ENCODE results near the gene EHD1. TPM values are rescaled to one million over a fixed set of nuclear protein-coding genes. Genes with fewer than 3 reads are reported as not detected.

Gene EHD1
- polyA plus RNA-seq, 2 of the 4 experiments (the other 2 are of a cell fraction), result 25.9 to 37.8 TPM

DNA sequence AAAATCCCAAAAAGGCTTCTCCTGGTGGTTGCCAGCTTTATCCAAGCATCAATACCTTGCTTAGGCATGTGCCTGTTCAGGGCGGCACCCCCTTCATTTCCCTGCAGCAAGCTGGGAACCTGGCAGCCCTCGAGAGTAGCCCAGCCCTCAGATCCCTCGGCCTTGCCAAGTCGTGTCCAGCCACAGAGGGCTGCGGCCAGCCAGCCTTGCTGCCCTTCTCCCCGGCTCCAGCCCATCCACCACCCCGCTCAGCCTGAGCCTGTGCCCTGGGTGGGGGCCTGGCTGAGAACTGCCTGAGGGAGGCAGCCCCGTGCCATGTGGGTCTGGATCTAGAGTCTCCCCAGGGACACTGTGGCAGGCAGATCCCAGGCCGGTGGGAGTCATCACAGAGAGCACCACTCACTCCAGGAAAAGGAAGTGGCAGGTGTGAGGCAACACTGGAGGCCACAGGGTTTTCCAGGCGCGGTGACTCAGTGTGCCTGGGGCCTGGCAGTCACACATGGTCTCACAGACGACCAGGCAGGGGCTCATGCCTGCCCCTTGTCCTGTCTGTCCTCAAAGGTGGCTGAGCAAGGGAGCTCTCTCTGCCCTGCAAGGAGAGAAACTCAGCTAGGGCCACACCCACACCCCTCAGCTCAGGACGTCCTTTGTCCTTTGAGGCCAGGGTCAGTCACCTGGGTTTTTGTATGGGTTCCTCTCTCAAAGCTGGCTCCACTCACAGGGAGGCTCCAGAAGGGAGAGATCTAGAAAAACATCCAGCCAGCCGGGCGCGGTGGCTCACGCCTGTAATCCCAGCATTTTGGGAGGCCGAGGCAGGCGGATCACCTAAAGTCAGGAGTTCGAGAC, 21.8 kb downstream of the EHD1 start:
- FAIRE-seq (no peak), DNase-seq (ENCODE audit: low read depth in 1 of 2, low spot score in 1 of 2) (peak; percentile 81 to 86), ATAC-seq (peak; percentile 67 to 74)
- Histone ChIP-seq H3K4me3 (no peak overlapping the region), H3K9me3 (no peaks in the 10 kb centered on the region), H3K4me1 (peaks cover 66% of the 10 kb centered on the region), H3K27ac (peak overlapping the region; percentile 91 to 92), H3K4me2 (peak overlapping the region; percentile 78)
- WGBS (ENCODE audit: missing lambda C conversion rate), result 52% methylated on average over 18 of the region's 20 CpGs
- TF ChIP-seq, protein P1, sequence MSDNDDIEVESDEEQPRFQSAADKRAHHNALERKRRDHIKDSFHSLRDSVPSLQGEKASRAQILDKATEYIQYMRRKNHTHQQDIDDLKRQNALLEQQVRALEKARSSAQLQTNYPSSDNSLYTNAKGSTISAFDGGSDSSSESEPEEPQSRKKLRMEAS (IDR thresholded peaks at IDR 0.05), result peak; percentile 73; the same call in 1 of the 2 replicates
- TF ChIP-seq NPAS2 (CRISPR knock-in tag; IDR thresholded peaks at IDR 0.05; ENCODE audit: borderline replicate concordance) (0 out of 2 replicates have a peak, but pooled peaks have one; percentile 35), ZSCAN20 (CRISPR knock-in tag; IDR thresholded peaks at IDR 0.05) (0 out of 2 replicates have a peak, but pooled peaks have one; percentile 46), FOXS1 (CRISPR knock-in tag; IDR thresholded peaks at IDR 0.05) (peak; percentile 52; the same call in 1 of the 2 replicates), GATA3 (IDR thresholded peaks at IDR 0.05; ENCODE audit: borderline replicate concordance) (peak; percentile 40; the same call in 1 of the 2 replicates), JUNB (IDR thresholded peaks at IDR 0.05) (0 out of 2 replicates have a peak, but pooled peaks have one; percentile 35), HEYL (CRISPR knock-in tag; IDR thresholded peaks at IDR 0.05) (peak; percentile 68), RARB (CRISPR knock-in tag; IDR thresholded peaks at IDR 0.05) (no peak), ESRRA (IDR thresholded peaks at IDR 0.05; ENCODE audit: borderline replicate concordance, low read length) (no peak), SMC3 (IDR thresholded peaks at IDR 0.05) (peak; percentile 26; the same call in 1 of the 3 replicates), CEBPB (IDR thresholded peaks at IDR 0.05) (peak; percentile 63 to 88; a peak in 3 of 4 replicates), HOXA7 (CRISPR knock-in tag; IDR thresholded peaks at IDR 0.05) (0 out of 2 replicates have a peak, but pooled peaks have one; percentile 52), POLR2AphosphoS2 (conservative IDR thresholded peaks at IDR 0.05; ENCODE audit: low read length) (no peak), HOXB5 (CRISPR knock-in tag; IDR thresholded peaks at IDR 0.05) (peak; percentile 81), EHF (CRISPR knock-in tag; IDR thresholded peaks at IDR 0.05) (peak; percentile 91), FOSL2 (IDR thresholded peaks at IDR 0.05) (peak; percentile 55; the same call in 1 of the 2 replicates), FOSL2 (CRISPR knock-in tag; IDR thresholded peaks at IDR 0.05) (peak; percentile 91), CBX2 (IDR thresholded peaks at IDR 0.05; ENCODE audit: borderline replicate concordance, low read depth) (no peak), JUN (IDR thresholded peaks at IDR 0.05) (peak; percentile 53 to 63; a peak in 2 of 5 replicates), NFE2L2 (conservative IDR thresholded peaks at IDR 0.05; ENCODE audit: low read length) (no peak)
- TF ChIP-seq, protein P2, sequence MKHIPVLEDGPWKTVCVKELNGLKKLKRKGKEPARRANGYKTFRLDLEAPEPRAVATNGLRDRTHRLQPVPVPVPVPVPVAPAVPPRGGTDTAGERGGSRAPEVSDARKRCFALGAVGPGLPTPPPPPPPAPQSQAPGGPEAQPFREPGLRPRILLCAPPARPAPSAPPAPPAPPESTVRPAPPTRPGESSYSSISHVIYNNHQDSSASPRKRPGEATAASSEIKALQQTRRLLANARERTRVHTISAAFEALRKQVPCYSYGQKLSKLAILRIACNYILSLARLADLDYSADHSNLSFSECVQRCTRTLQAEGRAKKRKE (CRISPR knock-in tag; IDR thresholded peaks at IDR 0.05; ENCODE audit: low read depth), result peak; percentile 95
- ChIA-PET CTCF (interaction anchor here (0.6 to 39.4 kb wide), 6 partner anchors 4 to 254 kb away, joined by 3 to 1607 read pairs (median 240); partner anchors contain the start of genes ARL2, CDC42BPG and EHD1), POLR2A (interaction anchor here (0.6 to 2.9 kb wide), 4 partner anchors 21 to 78 kb away, joined by 3 to 27 read pairs (median 4); partner anchors contain the start of genes EHD1 and SF1)

DNA sequence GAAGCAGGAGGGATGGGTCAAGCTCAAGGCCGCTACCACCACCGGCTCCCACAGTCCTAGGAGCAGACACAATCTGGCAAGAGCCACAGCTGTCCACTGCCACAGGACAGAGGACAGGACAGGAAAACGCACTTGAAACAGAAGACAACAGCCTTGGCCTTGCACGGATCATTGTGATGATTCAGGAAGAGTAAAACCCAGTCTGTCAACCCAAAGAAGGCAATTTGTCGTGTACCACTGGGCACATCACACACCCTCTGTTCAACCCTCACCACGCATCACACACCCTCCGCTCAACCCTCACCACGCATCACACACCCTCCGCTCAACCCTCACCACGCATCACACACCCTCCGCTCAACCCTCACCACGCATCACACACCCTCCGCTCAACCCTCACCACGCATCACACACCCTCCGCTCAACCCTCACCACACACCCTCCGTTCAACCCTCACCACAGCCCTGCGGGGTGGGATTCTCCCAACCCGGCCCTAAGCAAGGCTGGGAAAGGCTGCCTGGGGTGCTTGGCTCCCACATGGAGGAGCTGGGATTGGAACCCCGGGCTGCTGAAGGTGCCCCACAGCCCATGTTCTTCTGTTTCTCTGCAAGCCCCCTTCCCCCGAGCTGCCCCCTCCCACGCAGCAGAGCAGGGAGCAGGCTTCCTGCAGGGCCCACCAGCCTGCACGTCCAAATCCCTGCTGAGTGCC, 22.7 kb downstream of the EHD1 start:
- no peaks in the 10 kb centered on the region for H3K9me3 ChIP-seq
- H3K27ac ChIP-seq, result peak overlapping the region; percentile 91 to 92
- 84% methylated on average over 19 of the region's 22 CpGs for WGBS (ENCODE audit: missing lambda C conversion rate)
- peaks cover 70% of the 10 kb centered on the region for H3K4me1 ChIP-seq
- ATAC-seq (peak in 1 of 2 experiments; percentile 1; a peak in 1 of 6 replicates), FAIRE-seq (no peak), DNase-seq (ENCODE audit: low read depth in 1 of 2, low spot score in 1 of 2) (no peak)
- peak overlapping the region; percentile 78 for H3K4me2 ChIP-seq
- ChIA-PET POLR2A (interaction anchor here (1.0 to 2.9 kb wide), 6 partner anchors 13 to 77 kb away, joined by 3 to 27 read pairs (median 6); partner anchors contain the start of genes EHD1 and SF1), CTCF (interaction anchor here (0.6 to 39.4 kb wide), 6 partner anchors 5 to 255 kb away, joined by 3 to 1607 read pairs (median 240); partner anchors contain the start of genes ARL2, CDC42BPG and EHD1)
- no peak overlapping the region for H3K4me3 ChIP-seq
- TF ChIP-seq, protein P3, sequence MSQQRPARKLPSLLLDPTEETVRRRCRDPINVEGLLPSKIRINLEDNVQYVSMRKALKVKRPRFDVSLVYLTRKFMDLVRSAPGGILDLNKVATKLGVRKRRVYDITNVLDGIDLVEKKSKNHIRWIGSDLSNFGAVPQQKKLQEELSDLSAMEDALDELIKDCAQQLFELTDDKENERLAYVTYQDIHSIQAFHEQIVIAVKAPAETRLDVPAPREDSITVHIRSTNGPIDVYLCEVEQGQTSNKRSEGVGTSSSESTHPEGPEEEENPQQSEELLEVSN (IDR thresholded peaks at IDR 0.05; ENCODE audit: borderline replicate concordance, low read depth), result no peak
- TF ChIP-seq ESRRA (IDR thresholded peaks at IDR 0.05; ENCODE audit: borderline replicate concordance, low read length), result no peak
- TF ChIP-seq, protein P4, sequence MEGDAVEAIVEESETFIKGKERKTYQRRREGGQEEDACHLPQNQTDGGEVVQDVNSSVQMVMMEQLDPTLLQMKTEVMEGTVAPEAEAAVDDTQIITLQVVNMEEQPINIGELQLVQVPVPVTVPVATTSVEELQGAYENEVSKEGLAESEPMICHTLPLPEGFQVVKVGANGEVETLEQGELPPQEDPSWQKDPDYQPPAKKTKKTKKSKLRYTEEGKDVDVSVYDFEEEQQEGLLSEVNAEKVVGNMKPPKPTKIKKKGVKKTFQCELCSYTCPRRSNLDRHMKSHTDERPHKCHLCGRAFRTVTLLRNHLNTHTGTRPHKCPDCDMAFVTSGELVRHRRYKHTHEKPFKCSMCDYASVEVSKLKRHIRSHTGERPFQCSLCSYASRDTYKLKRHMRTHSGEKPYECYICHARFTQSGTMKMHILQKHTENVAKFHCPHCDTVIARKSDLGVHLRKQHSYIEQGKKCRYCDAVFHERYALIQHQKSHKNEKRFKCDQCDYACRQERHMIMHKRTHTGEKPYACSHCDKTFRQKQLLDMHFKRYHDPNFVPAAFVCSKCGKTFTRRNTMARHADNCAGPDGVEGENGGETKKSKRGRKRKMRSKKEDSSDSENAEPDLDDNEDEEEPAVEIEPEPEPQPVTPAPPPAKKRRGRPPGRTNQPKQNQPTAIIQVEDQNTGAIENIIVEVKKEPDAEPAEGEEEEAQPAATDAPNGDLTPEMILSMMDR (IDR thresholded peaks at IDR 0.05), result no peak
- TF ChIP-seq POLR2A (IDR thresholded peaks at IDR 0.05; ENCODE audit: low read length), result no peak
- TF ChIP-seq CHD4 (IDR thresholded peaks at IDR 0.05; ENCODE audit: borderline replicate concordance), result no peak
- no peak for TF ChIP-seq RNF2 (IDR thresholded peaks at IDR 0.05; ENCODE audit: borderline replicate concordance, low read depth)
- TF ChIP-seq KDM1A (IDR thresholded peaks at IDR 0.05; ENCODE audit: low read depth), result no peak
- TF ChIP-seq NPAS2 (CRISPR knock-in tag; IDR thresholded peaks at IDR 0.05; ENCODE audit: borderline replicate concordance), result no peak
- TF ChIP-seq, protein P5, sequence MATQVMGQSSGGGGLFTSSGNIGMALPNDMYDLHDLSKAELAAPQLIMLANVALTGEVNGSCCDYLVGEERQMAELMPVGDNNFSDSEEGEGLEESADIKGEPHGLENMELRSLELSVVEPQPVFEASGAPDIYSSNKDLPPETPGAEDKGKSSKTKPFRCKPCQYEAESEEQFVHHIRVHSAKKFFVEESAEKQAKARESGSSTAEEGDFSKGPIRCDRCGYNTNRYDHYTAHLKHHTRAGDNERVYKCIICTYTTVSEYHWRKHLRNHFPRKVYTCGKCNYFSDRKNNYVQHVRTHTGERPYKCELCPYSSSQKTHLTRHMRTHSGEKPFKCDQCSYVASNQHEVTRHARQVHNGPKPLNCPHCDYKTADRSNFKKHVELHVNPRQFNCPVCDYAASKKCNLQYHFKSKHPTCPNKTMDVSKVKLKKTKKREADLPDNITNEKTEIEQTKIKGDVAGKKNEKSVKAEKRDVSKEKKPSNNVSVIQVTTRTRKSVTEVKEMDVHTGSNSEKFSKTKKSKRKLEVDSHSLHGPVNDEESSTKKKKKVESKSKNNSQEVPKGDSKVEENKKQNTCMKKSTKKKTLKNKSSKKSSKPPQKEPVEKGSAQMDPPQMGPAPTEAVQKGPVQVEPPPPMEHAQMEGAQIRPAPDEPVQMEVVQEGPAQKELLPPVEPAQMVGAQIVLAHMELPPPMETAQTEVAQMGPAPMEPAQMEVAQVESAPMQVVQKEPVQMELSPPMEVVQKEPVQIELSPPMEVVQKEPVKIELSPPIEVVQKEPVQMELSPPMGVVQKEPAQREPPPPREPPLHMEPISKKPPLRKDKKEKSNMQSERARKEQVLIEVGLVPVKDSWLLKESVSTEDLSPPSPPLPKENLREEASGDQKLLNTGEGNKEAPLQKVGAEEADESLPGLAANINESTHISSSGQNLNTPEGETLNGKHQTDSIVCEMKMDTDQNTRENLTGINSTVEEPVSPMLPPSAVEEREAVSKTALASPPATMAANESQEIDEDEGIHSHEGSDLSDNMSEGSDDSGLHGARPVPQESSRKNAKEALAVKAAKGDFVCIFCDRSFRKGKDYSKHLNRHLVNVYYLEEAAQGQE (IDR thresholded peaks at IDR 0.05), result no peak

Data from A549 (cell line).